ENCODE data around the gene MPV17L2.

MPV17L2 gene

GRCh38 chr19:18239303-18239702, 46.3 kb downstream of the MPV17L2 start:
- DNase-seq (ENCODE audit: low spot score): no peak

- no peak for DNase-seq (ENCODE audit: low spot score)
Observed at GRCh38 chr19:18245297-18245696, 52.3 kb downstream of the MPV17L2 start.

Measured in kidney capillary endothelial cell (primary cell).